ENCODE results near the gene LCE4A. TPM values are rescaled to one million over a fixed set of nuclear protein-coding genes. Genes with fewer than 3 reads are reported as not detected.

Gene LCE4A
- total and polyA plus RNA-seq, 9 of the 15 experiments (the other 6 are each of a cell fraction or from before 2014, with no cell fraction given), result not detected

DNA sequence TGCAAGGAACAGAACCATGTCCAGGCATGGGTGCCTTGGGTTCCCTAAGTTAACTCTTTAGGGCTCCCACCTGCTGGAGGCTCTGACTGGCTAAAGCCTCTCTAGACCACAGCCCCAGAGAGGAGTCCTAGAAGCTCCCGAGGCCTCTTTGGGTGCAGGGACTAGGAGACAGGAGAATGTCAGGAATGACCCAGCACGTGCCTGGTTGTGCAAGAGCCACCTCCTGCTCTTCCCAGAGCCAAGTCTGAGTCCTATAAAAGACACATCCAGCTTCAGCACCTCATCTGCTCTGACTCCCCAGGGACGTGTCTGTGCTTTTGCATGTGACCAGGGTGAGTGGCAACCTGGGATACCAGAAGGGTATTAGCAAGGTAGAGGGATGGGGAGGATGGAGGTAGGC lies 44.9 kb upstream of the LCE4A start, which contains the start of gene LCE2D:
TSS of gene LCE2D (plus strand) at position 283 of the 400 bp plus-strand sequence. CDS start 726 bp downstream, outside the sequence.
- in situ Hi-C loops (cut with MboI), result no loop called here
- CTCF ChIA-PET (ENCODE audit: low intra/inter-chr PET ratio), result no interaction called here
- Histone ChIP-seq H3K4me2 (ENCODE audit: insufficient read depth, low read length) (no peak within 1 kb of the TSS), H4K20me1 (replicated peaks; ENCODE audit: control insufficient read depth, insufficient read depth, low read length) (no peaks in the 10 kb centered on the region), H3K4me3 (no peak within 1 kb of the TSS), H3K79me2 (ENCODE audit: control insufficient read depth, insufficient read depth, low read length) (no peaks in the 10 kb centered on the region), H3K36me3 (ENCODE audit: control insufficient read depth, insufficient read depth, low read length) (no peaks in the 10 kb centered on the region), H3K27me3 (ENCODE audit: control insufficient read depth in 2 of 2, insufficient read depth in 2 of 2, low read length in 2 of 2) (no peaks in the 10 kb centered on the region), H3K9ac (ENCODE audit: insufficient read depth in 1 of 2, low read depth in 2 of 2, low read length in 2 of 2) (no peak within 1 kb of the TSS), H3K4me1 (replicated peaks in 1 of 2; ENCODE audit: control insufficient read depth in 2 of 2, insufficient read depth in 2 of 2, low read length in 2 of 2) (no peaks in the 10 kb centered on the region), H3K27ac (ENCODE audit: extremely low read depth, low read depth, low read length) (no peak within 1 kb of the TSS), H2AFZ (ENCODE audit: low read depth, low read length) (no peak within 1 kb of the TSS), H3K9me3 (replicated peaks; ENCODE audit: control insufficient read depth, insufficient read depth, low read depth, low read length) (no peaks in the 10 kb centered on the region), H3K9me1 (ENCODE audit: control insufficient read depth, insufficient read depth, low read length) (no peaks in the 10 kb centered on the region)
- no peak for ATAC-seq
- no peak for FAIRE-seq
- WGBS (ENCODE audit: insufficient coverage, low coverage, missing lambda C conversion rate), result 4% methylated on average over 3 of the region's 3 CpGs
- DNase-seq (ENCODE audit: extremely low read depth in 1 of 4, low spot score in 3 of 4), result no peak
- BruUV-seq (replicated peaks), result no TSS peak
- TF ChIP-seq, protein P1, sequence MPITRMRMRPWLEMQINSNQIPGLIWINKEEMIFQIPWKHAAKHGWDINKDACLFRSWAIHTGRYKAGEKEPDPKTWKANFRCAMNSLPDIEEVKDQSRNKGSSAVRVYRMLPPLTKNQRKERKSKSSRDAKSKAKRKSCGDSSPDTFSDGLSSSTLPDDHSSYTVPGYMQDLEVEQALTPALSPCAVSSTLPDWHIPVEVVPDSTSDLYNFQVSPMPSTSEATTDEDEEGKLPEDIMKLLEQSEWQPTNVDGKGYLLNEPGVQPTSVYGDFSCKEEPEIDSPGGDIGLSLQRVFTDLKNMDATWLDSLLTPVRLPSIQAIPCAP (CRISPR knock-in tag; IDR thresholded peaks at IDR 0.05; ENCODE audit: borderline replicate concordance), result no peak
- TF ChIP-seq ZNF79 (CRISPR knock-in tag; IDR thresholded peaks at IDR 0.05; ENCODE audit: low read depth) (no peak), ZFX (CRISPR knock-in tag; IDR thresholded peaks at IDR 0.05) (no peak), MAFK (IDR thresholded peaks at IDR 0.05; ENCODE audit: low read length) (no peak), ZNF644 (tag; IDR thresholded peaks at IDR 0.05; ENCODE audit: low read depth) (no peak)
- TF ChIP-seq, protein P2, sequence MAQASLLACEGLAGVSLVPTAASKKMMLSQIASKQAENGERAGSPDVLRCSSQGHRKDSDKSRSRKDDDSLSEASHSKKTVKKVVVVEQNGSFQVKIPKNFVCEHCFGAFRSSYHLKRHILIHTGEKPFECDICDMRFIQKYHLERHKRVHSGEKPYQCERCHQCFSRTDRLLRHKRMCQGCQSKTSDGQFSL (CRISPR knock-in tag; IDR thresholded peaks at IDR 0.05), result no peak
- TF ChIP-seq, protein P2 (tag; IDR thresholded peaks at IDR 0.05), result no peak
- TF ChIP-seq, protein P3, sequence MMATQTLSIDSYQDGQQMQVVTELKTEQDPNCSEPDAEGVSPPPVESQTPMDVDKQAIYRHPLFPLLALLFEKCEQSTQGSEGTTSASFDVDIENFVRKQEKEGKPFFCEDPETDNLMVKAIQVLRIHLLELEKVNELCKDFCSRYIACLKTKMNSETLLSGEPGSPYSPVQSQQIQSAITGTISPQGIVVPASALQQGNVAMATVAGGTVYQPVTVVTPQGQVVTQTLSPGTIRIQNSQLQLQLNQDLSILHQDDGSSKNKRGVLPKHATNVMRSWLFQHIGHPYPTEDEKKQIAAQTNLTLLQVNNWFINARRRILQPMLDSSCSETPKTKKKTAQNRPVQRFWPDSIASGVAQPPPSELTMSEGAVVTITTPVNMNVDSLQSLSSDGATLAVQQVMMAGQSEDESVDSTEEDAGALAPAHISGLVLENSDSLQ (IDR thresholded peaks at IDR 0.05), result no peak
- TF ChIP-seq, protein P4, sequence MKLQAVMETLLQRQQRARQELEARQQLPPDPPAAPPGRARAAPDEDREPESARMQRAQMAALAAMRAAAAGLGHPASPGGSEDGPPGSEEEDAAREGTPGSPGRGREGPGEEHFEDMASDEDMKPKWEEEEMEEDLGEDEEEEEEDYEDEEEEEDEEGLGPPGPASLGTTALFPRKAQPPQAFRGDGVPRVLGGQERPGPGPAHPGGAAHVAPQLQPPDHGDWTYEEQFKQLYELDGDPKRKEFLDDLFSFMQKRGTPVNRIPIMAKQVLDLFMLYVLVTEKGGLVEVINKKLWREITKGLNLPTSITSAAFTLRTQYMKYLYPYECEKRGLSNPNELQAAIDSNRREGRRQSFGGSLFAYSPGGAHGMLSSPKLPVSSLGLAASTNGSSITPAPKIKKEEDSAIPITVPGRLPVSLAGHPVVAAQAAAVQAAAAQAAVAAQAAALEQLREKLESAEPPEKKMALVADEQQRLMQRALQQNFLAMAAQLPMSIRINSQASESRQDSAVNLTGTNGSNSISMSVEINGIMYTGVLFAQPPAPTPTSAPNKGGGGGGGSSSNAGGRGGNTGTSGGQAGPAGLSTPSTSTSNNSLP (IDR thresholded peaks at IDR 0.05; ENCODE audit: borderline replicate concordance, low read depth, low read length), result no peak
- TF ChIP-seq, protein P5, sequence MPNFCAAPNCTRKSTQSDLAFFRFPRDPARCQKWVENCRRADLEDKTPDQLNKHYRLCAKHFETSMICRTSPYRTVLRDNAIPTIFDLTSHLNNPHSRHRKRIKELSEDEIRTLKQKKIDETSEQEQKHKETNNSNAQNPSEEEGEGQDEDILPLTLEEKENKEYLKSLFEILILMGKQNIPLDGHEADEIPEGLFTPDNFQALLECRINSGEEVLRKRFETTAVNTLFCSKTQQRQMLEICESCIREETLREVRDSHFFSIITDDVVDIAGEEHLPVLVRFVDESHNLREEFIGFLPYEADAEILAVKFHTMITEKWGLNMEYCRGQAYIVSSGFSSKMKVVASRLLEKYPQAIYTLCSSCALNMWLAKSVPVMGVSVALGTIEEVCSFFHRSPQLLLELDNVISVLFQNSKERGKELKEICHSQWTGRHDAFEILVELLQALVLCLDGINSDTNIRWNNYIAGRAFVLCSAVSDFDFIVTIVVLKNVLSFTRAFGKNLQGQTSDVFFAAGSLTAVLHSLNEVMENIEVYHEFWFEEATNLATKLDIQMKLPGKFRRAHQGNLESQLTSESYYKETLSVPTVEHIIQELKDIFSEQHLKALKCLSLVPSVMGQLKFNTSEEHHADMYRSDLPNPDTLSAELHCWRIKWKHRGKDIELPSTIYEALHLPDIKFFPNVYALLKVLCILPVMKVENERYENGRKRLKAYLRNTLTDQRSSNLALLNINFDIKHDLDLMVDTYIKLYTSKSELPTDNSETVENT (CRISPR knock-in tag; IDR thresholded peaks at IDR 0.05), result no peak
- POLR2A ChIA-PET, result interaction anchor here (0.5 kb wide), 1 partner anchor 13 kb away, joined by 3 read pairs; no protein-coding TSS in a partner anchor
- intact Hi-C loops (cut with micrococcal nuclease), result no loop called here

All from K562 (cell line).